PC-9 (cell line): ENCODE data around the gene SPACA5B. TPM values are rescaled to one million over a fixed set of nuclear protein-coding genes. Genes with fewer than 3 reads are reported as not detected.

ENCODE experiments used
- total RNA-seq: library from RNA; stranded (reverse); gene quantifications from 2 replicates; pipeline ENCODE4 v1.2.3, GENCODE V29; 2021

SPACA5B gene
- total RNA-seq, 1 experiment from 2014 or later = not detected

Other genes starting within 250 kb of the SPACA5B start
- gene ZNF182, start 126.6 kb upstream of the SPACA5B start, total RNA-seq = 3.1 and 3.8 TPM in 2 replicates
- not detected in 2 replicates for gene SPACA5, start 123.6 kb upstream of the SPACA5B start, total RNA-seq
- gene ZNF630, start 59.0 kb upstream of the SPACA5B start, total RNA-seq = 2.3 and 3.0 TPM in 2 replicates
- not detected in 2 replicates for gene SSX5, start 66.2 kb downstream of the SPACA5B start, total RNA-seq
- not detected in 2 replicates for gene SSX1, start 124.8 kb downstream of the SPACA5B start, total RNA-seq
- not detected in 2 replicates for gene SSX3, start 226.1 kb downstream of the SPACA5B start, total RNA-seq